Measurements from ENCODE around the gene AMER2. TPM values are rescaled to one million over a fixed set of nuclear protein-coding genes. Genes with fewer than 3 reads are reported as not detected.

Gene AMER2
- polyA plus RNA-seq, 1 of the 3 experiments (the other 2 are of a cell fraction) = not detected

DNA sequence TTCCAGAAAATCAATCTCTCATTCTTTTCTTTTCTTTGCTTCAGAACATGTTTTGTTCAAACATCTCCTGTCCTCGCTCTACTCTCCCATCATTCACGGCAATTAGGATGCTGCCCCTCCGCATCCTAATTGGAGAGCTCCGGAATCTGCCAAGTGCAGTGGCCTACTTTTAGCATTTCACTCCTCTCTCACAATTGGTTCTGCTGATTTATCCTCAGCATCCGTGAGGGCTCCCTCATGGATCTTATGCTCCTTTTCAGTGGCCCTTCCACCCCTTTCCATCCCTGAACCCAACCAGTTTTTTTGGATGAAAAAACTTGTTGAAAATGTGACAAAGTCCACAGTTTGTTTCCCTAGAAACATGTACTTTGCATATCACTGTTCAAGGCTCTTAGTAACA is 22.4 kb downstream of the AMER2 start:
- Histone ChIP-seq H3K4me3 (ENCODE audit: low read depth in 2 of 2, low read length in 1 of 2) (no peak overlapping the region), H3K9me3 (no peaks in the 10 kb centered on the region), H3K9me2 (no peaks in the 10 kb centered on the region), H2AFZ (ENCODE audit: low read depth) (no peak overlapping the region), H3K4me1 (ENCODE audit: control insufficient read depth in 1 of 2, insufficient read depth in 2 of 2, low read depth in 1 of 2, low read length in 1 of 2) (no peaks in the 10 kb centered on the region), H3K27ac (ENCODE audit: low read depth in 2 of 2, low read length in 1 of 2) (no peak overlapping the region), H4K20me1 (ENCODE audit: insufficient read depth) (no peaks in the 10 kb centered on the region), H3K4me2 (no peak overlapping the region), H3K9ac (no peak overlapping the region), H3K27me3 (ENCODE audit: insufficient read depth) (peaks cover 9% of the 10 kb centered on the region; the same call in 1 of the 2 replicates), H3F3A (replicated peaks; ENCODE audit: insufficient read depth) (no peaks in the 10 kb centered on the region), H3K36me3 (replicated peaks in 1 of 2; ENCODE audit: control insufficient read depth in 1 of 2, insufficient read depth in 2 of 2, low read length in 1 of 2) (no peaks in the 10 kb centered on the region), H3K79me2 (ENCODE audit: insufficient read depth) (no peaks in the 10 kb centered on the region)
- no peak for DNase-seq
- TF ChIP-seq YY1 (IDR thresholded peaks at IDR 0.05; ENCODE audit: low read depth) (no peak), SMC3 (IDR thresholded peaks at IDR 0.05; ENCODE audit: low read depth, low read length) (no peak), FOSL2 (IDR thresholded peaks at IDR 0.05; ENCODE audit: borderline replicate concordance, low read depth) (no peak), CHD2 (IDR thresholded peaks at IDR 0.05; ENCODE audit: low read length, partially characterized antibody) (no peak)
- TF ChIP-seq, protein P1, sequence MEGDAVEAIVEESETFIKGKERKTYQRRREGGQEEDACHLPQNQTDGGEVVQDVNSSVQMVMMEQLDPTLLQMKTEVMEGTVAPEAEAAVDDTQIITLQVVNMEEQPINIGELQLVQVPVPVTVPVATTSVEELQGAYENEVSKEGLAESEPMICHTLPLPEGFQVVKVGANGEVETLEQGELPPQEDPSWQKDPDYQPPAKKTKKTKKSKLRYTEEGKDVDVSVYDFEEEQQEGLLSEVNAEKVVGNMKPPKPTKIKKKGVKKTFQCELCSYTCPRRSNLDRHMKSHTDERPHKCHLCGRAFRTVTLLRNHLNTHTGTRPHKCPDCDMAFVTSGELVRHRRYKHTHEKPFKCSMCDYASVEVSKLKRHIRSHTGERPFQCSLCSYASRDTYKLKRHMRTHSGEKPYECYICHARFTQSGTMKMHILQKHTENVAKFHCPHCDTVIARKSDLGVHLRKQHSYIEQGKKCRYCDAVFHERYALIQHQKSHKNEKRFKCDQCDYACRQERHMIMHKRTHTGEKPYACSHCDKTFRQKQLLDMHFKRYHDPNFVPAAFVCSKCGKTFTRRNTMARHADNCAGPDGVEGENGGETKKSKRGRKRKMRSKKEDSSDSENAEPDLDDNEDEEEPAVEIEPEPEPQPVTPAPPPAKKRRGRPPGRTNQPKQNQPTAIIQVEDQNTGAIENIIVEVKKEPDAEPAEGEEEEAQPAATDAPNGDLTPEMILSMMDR (IDR thresholded peaks at IDR 0.05) = no peak
- TF ChIP-seq, protein P2, sequence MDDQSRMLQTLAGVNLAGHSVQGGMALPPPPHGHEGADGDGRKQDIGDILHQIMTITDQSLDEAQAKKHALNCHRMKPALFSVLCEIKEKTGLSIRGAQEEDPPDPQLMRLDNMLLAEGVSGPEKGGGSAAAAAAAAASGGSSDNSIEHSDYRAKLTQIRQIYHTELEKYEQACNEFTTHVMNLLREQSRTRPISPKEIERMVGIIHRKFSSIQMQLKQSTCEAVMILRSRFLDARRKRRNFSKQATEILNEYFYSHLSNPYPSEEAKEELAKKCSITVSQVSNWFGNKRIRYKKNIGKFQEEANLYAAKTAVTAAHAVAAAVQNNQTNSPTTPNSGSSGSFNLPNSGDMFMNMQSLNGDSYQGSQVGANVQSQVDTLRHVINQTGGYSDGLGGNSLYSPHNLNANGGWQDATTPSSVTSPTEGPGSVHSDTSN (IDR thresholded peaks at IDR 0.05) = no peak
- ChIA-PET POLR2A (no interaction called here), CTCF (no interaction called here)
- WGBS (ENCODE audit: low lambda C conversion rate) = 8% methylated on average over 5 of the region's 5 CpGs

DNA sequence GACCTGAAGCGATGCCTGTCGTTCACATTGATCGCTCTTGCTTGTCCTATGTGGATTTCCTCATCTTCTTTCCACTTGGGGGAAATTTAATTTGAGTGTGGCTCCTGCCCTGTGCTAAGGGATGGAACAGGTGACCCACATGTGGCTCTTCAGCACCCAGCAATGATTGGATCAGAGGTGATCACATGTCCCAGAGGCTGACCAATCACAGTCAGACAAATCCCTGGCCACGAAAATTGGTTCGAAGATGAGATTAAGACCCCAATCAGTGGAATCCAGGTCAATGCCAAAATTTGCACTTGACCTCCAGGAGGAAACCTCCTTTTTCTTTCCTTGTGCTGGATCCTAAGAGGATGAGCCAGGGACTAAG is 23.7 kb downstream of the AMER2 start:
- TF ChIP-seq EZH2phosphoT487 (IDR thresholded peaks at IDR 0.05; ENCODE audit: borderline replicate concordance, low read depth) (no peak), CHD2 (IDR thresholded peaks at IDR 0.05; ENCODE audit: low read length, partially characterized antibody) (no peak), NRF1 (IDR thresholded peaks at IDR 0.05; ENCODE audit: low read depth, low read length) (no peak), GABPA (IDR thresholded peaks at IDR 0.05; ENCODE audit: low read depth) (no peak), FOSL2 (IDR thresholded peaks at IDR 0.05; ENCODE audit: borderline replicate concordance, low read depth) (no peak)
- TF ChIP-seq, protein P1 (IDR thresholded peaks at IDR 0.05) = no peak
- TF ChIP-seq, protein P3, sequence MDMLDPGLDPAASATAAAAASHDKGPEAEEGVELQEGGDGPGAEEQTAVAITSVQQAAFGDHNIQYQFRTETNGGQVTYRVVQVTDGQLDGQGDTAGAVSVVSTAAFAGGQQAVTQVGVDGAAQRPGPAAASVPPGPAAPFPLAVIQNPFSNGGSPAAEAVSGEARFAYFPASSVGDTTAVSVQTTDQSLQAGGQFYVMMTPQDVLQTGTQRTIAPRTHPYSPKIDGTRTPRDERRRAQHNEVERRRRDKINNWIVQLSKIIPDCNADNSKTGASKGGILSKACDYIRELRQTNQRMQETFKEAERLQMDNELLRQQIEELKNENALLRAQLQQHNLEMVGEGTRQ (IDR thresholded peaks at IDR 0.05; ENCODE audit: borderline replicate concordance, low read depth, low read length) = no peak
- no peaks in the 10 kb centered on the region for H4K20me1 ChIP-seq (ENCODE audit: insufficient read depth)
- H3K27me3 ChIP-seq (ENCODE audit: insufficient read depth) = peaks cover 9% of the 10 kb centered on the region; the same call in 1 of the 2 replicates
- WGBS (ENCODE audit: low lambda C conversion rate) = 44% methylated on average over 5 of the region's 5 CpGs
- no peak overlapping the region for H3K4me2 ChIP-seq
- ChIA-PET POLR2A (no interaction called here), CTCF (no interaction called here)
- H3F3A ChIP-seq (replicated peaks; ENCODE audit: insufficient read depth) = no peaks in the 10 kb centered on the region
- no peaks in the 10 kb centered on the region for H3K9me2 ChIP-seq
- H3K4me1 ChIP-seq (ENCODE audit: control insufficient read depth in 1 of 2, insufficient read depth in 2 of 2, low read depth in 1 of 2, low read length in 1 of 2) = no peaks in the 10 kb centered on the region
- no peak overlapping the region for H2AFZ ChIP-seq (ENCODE audit: low read depth)
- H3K9me3 ChIP-seq = no peaks in the 10 kb centered on the region
- H3K27ac ChIP-seq (ENCODE audit: low read depth in 2 of 2, low read length in 1 of 2) = no peak overlapping the region
- H3K79me2 ChIP-seq (ENCODE audit: insufficient read depth) = no peaks in the 10 kb centered on the region
- DNase-seq = no peak
- H3K36me3 ChIP-seq (replicated peaks in 1 of 2; ENCODE audit: control insufficient read depth in 1 of 2, insufficient read depth in 2 of 2, low read length in 1 of 2) = no peaks in the 10 kb centered on the region
- no peak overlapping the region for H3K9ac ChIP-seq
- H3K4me3 ChIP-seq (ENCODE audit: low read depth in 2 of 2, low read length in 1 of 2) = no peak overlapping the region
